Muscle layer of duodenum (tissue), 2 donors: Measurements from ENCODE around the gene TTLL5.

Source experiments
- H3K27ac ChIP-seq: one replicate; pipeline ENCODE4 v1.7.0; 2013; ENCODE audit warnings: mild to moderate bottlenecking, low read length
- H3K27me3 ChIP-seq: one replicate; pipeline ENCODE4 v1.7.0; 2013; ENCODE audit warnings: low read depth, mild to moderate bottlenecking, control low read depth, low read length
- H3K36me3 ChIP-seq, 2 donors: one replicate each; pipeline ENCODE4 v1.7.0; 2013; ENCODE audit warnings: low read length in 2 of 2, control low read depth in 1 of 2, mild to moderate bottlenecking in 1 of 2; ENCODE audit not compliant: insufficient read depth in 2 of 2, control insufficient read depth in 1 of 2
- H3K4me1 ChIP-seq, 2 donors: one replicate each; pipeline ENCODE4 v1.7.0; 2013; ENCODE audit warnings: low read length in 2 of 2, mild to moderate bottlenecking in 2 of 2, control low read depth in 1 of 2, moderate library complexity in 1 of 2; ENCODE audit not compliant: insufficient read depth in 2 of 2, control insufficient read depth in 1 of 2
- H3K4me3 ChIP-seq, 2 donors: one replicate each; pipeline ENCODE4 v1.7.0; 2013; ENCODE audit warnings: low read length in 2 of 2, low read depth in 1 of 2, mild to moderate bottlenecking in 1 of 2
- H3K9me3 ChIP-seq, 2 donors: one replicate each; pipeline ENCODE4 v1.7.0; 2013; ENCODE audit warnings: low read length in 2 of 2, control low read depth in 1 of 2, mild to moderate bottlenecking in 1 of 2; ENCODE audit not compliant: control insufficient read depth in 1 of 2
- donor health status: healthy.

TTLL5 gene

DNA sequence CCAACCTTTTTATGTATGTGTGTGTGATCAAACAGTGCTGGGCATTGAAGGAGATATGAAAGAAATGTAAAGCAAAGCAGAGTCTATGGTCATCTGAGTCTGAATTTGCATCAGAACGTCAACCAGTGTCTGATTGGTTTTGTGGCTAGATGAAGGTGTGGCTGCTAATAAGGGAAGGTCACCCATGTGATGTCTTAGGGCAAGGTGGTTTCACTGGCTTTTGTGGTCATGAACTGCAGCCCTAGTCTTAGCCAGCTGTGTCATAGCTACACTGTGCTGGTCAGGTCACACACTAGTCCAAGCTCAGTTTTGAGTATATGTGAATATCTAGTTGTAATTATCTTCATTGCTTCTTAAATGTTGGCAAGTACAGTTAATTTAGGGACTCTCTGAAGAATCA lies 214.9 kb downstream of the TTLL5 start:
- Histone ChIP-seq H3K27me3 (no peaks in the 10 kb centered on the region), H3K27ac (no peak overlapping the region), H3K4me3 (no peak overlapping the region), H3K9me3 (no peaks in the 10 kb centered on the region), H3K36me3 (no peaks in the 10 kb centered on the region), H3K4me1 (peaks cover 5 to 11% of the 10 kb centered on the region in 2 donors)

DNA sequence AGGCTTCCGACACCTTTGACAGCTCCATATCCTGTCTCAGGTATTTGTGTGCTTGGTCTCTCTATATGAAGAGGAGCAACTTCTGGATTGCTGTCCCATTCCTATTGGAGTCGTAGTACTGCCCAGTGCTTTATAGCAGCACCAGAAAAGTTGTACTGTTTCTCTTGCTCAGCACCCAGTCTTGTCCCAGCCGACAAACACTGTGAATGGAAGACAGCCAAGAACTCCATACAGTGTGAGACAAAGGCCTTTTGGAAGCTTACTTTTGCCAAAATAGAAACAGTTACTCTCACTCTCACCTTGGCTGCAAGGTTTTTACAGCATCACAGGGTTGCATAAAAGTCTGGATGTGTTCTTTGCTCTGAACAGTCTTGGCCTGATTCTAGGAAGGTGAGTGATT lies 215.5 kb downstream of the TTLL5 start:
- H3K9me3 ChIP-seq, result no peaks in the 10 kb centered on the region
- no peak overlapping the region for H3K4me3 ChIP-seq
- no peak overlapping the region for H3K27ac ChIP-seq
- H3K27me3 ChIP-seq, result no peaks in the 10 kb centered on the region
- peaks cover 5 to 11% of the 10 kb centered on the region in 2 donors for H3K4me1 ChIP-seq
- H3K36me3 ChIP-seq, result no peaks in the 10 kb centered on the region

DNA sequence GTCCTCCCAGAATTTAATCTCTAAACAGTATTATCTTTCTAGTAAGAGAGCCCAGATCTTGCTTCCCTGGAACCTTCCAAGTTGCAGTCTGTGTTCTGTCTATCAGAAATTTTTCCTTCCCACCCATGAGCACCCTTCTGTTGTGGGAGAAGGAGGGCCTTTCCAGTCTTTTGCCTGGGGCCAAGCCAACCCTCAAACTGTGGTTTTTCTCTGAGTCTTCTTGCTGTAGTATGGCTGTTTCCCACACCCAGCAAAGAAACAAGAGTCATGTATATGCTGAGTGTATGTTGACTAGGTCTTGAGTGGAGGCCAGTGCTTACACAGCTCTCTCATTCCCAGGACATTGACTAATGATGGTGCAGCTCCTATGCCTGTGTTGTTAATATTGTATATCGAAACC lies 216.2 kb downstream of the TTLL5 start:
- Histone ChIP-seq H3K36me3 (no peaks in the 10 kb centered on the region), H3K9me3 (no peaks in the 10 kb centered on the region), H3K4me3 (no peak overlapping the region), H3K4me1 (peaks cover 5 to 11% of the 10 kb centered on the region in 2 donors), H3K27me3 (no peaks in the 10 kb centered on the region), H3K27ac (no peak overlapping the region)

DNA sequence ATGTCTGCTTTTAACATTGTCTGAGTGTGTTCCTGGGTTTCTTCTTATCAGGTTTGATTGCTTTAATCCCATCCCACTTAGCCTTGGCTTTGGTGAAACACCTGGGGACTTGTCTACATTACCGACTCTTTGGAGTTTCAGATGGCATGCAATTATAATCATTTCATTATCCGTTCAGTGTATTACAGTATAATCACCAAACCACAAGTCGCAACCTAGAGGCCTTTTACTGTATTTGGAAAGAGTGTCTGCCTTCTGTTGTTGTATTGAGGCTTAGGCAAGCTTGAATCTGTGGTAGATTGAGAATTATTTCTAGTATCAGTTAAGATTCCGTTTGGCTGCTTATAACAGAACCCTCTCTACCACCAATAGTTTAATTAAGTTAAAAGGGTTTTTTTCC lies 216.8 kb downstream of the TTLL5 start:
- Histone ChIP-seq H3K36me3 (peaks cover 0 to under 1% of the 10 kb centered on the region in 2 donors), H3K4me1 (peaks cover 5 to 11% of the 10 kb centered on the region in 2 donors), H3K27me3 (no peaks in the 10 kb centered on the region), H3K4me3 (no peak overlapping the region), H3K9me3 (no peaks in the 10 kb centered on the region), H3K27ac (no peak overlapping the region)

DNA sequence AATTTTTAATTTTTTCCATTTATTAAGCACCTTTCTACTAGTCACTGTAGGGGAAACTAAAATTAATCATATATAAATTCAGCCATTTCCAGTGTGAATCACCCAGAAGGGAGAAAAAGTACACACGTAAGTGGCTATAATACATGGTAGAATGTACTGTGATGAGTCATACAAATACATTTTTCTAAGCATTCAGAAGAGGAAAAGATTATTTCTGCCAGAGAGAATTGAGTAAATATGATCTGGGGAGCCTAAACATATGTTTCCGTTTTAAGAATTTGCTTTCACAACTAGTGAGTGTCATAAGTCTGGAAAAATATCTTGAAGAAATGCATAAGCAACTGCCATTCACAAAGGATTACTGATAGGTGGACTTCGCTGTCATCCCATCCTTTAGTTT lies 218.0 kb downstream of the TTLL5 start:
- H3K4me1 ChIP-seq, result peaks cover 5 to 11% of the 10 kb centered on the region in 2 donors
- no peaks in the 10 kb centered on the region for H3K27me3 ChIP-seq
- H3K9me3 ChIP-seq, result no peaks in the 10 kb centered on the region
- H3K27ac ChIP-seq, result no peak overlapping the region
- no peak overlapping the region for H3K4me3 ChIP-seq
- peaks cover 0 to 9% of the 10 kb centered on the region in 2 donors for H3K36me3 ChIP-seq

DNA sequence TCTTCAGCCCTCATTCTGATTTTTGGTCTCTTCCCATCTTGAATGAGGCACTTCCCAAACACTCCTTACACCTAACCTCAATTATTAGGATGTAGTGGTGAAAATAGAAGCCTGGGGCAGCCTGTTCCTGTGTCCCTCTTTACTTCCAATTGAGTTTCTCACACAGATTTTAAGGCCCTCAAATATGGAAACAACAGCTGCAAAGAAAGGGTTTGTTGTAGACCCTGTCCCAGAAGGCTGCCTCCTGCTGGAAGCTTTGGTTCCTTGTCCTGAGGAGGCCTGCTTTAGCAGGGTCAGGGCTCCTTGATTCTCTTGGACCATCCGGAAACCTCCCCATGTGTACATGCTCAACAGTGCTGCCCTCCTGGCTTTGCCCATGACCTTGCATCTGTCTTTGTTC lies 219.5 kb downstream of the TTLL5 start:
- H3K4me3 ChIP-seq, result no peak overlapping the region
- no peaks in the 10 kb centered on the region for H3K27me3 ChIP-seq
- H3K36me3 ChIP-seq, result peaks cover 0 to 9% of the 10 kb centered on the region in 2 donors
- H3K9me3 ChIP-seq, result no peaks in the 10 kb centered on the region
- no peak overlapping the region for H3K27ac ChIP-seq
- peaks cover 5 to 11% of the 10 kb centered on the region in 2 donors for H3K4me1 ChIP-seq

DNA sequence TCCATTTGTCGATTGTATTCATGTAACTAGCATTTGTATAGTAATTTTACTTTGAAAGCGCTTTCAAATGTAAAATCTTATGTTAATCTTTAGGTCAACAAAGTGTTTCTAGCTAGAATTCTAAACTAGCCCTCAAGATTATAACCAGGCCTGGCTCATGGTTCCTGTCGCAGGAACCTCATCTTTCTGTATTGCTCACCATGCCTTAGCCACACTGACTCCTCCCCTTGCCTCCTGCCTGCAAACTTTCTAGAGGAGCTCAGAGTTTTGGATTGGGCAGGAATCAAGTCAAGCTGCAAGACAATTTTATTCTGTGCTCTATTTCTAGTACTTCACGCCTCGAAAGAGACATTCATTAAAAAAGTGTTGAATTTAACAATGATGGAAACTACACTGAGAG lies 220.9 kb downstream of the TTLL5 start:
- Histone ChIP-seq H3K4me1 (peaks cover 0 to 2% of the 10 kb centered on the region in 2 donors), H3K9me3 (no peaks in the 10 kb centered on the region), H3K27ac (no peak overlapping the region)

DNA sequence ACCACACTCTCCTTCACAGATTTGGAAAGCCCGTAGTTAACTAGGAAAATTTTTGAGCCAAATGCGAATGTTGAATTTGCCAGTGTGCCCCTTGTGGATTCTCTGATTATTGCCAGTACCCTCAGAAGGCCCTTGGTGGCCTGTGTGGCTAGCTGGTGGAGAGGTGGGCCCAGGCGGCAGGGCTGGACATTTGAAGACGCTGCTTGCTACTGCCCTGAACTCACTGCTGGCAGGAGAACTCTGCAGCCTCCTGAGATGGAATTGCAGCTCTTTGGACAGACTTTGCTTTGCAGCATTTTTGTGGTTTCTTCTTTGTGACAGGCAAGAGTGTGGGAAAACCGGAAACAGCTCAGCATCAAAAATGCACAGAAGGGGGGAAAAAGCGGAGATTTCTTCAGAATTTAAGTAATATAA lies 223.2 kb downstream of the TTLL5 start:
- no peak overlapping the region for H3K4me3 ChIP-seq
- H3K4me1 ChIP-seq, result no peaks in the 10 kb centered on the region
- H3K36me3 ChIP-seq, result peaks cover 0 to 9% of the 10 kb centered on the region in 2 donors
- H3K27ac ChIP-seq, result no peak overlapping the region
- no peaks in the 10 kb centered on the region for H3K9me3 ChIP-seq
- H3K27me3 ChIP-seq, result no peaks in the 10 kb centered on the region

More for the DNA sequence above, 220.9 kb downstream of the TTLL5 start:
- no peaks in the 10 kb centered on the region for H3K27me3 ChIP-seq
- peaks cover 0 to 9% of the 10 kb centered on the region in 2 donors for H3K36me3 ChIP-seq
- H3K4me3 ChIP-seq, result no peak overlapping the region

DNA sequence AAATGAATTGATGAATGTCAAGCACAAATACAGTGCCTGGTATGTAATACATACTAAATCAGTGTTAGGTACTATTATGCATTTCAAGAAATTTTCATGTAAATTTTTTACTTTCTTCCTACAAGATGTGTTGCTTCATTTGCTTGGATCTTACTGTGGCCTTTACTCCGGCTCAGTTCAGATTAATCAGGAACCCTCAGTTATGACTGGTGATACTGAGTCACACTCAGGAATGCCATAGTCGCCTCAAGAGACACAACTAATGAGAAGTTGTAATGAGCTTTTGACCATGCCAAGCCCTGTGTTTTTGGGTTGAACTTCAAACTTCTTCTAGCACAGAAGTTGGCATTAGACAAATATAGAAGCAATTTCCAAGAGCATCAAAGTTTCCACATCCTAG lies 224.8 kb downstream of the TTLL5 start:
- no peaks in the 10 kb centered on the region for H3K4me1 ChIP-seq
- H3K9me3 ChIP-seq, result no peaks in the 10 kb centered on the region
- H3K27me3 ChIP-seq, result no peaks in the 10 kb centered on the region
- H3K4me3 ChIP-seq, result no peak overlapping the region
- peaks cover 0 to 9% of the 10 kb centered on the region in 2 donors for H3K36me3 ChIP-seq
- H3K27ac ChIP-seq, result no peak overlapping the region

DNA sequence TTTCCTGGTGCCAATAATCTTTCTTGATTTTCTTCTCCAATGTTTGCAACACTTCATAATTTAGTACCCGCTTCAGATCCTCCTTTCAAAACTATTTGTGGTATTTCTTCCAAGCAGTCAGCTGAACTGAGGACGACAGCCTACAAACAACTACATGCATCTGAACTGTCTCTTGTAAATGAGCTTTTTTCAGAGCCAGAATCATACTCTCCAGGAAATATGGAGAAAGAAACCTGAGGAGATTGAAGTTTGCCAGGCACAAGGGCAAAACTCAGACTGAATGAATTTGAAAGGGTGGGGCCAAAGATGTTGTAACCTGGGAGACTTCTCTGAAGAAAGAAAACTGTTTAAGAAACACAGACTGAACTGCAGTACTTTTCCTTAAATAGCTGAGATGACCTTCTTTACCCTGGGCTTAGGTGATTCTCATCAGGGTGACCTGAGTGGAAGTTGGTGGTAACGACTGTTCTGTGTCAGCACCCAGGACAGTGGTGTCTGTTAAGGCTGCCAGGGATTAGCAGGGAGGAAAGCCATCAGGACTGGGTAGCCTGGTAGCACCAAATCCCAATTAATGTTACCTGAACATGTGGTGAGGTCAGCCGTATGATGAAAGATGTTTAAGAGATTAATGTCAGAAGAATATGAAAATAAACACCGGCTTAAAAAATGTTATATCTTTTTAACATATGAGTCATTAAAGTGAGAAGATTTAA lies 225.7 kb downstream of the TTLL5 start:
- H3K4me1 ChIP-seq, result no peaks in the 10 kb centered on the region
- H3K9me3 ChIP-seq, result no peaks in the 10 kb centered on the region
- peaks cover 0 to 9% of the 10 kb centered on the region in 2 donors for H3K36me3 ChIP-seq
- no peaks in the 10 kb centered on the region for H3K27me3 ChIP-seq
- no peak overlapping the region for H3K4me3 ChIP-seq
- H3K27ac ChIP-seq, result no peak overlapping the region

DNA sequence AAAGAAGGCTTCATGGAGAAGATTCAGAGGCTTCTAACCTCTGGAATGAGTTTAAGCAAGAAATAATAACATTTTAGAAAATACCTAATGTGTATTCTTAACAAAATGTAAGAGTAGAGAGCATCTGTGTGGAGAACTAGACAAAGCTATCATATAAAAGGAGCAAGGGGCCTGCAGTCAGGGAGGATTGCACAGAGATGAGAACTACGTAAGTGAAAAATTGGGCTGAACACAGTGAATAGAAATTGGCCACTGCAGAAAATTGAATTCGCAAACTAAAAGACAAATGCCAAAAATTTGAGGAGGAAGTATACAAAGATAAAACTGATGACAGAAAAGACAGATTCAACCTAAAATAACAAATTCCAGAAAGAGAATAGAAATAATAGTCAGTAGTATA lies 227.9 kb downstream of the TTLL5 start:
- Histone ChIP-seq H3K4me1 (no peaks in the 10 kb centered on the region), H3K27me3 (no peaks in the 10 kb centered on the region), H3K36me3 (no peaks in the 10 kb centered on the region), H3K4me3 (no peak overlapping the region), H3K9me3 (no peaks in the 10 kb centered on the region), H3K27ac (no peak overlapping the region)

DNA sequence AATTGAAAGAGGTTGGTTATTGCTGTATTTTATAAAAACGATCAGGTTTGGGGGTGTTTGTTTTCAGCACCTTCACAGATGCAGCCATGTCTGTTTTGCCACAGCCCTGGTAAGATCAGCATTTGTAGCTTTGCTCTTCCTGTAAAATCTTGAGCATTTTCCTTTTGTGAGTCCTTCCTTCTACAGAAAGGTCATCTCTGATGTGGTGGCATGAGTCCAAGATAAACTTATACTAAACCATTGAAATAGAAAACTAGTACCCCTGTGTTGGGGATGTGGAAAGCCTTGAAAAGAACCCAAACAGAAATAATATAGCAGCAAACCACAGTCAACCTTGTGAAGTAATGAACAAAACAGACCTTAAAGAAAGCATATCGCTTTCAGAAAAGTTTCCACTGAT lies 235.3 kb downstream of the TTLL5 start:
- no peaks in the 10 kb centered on the region for H3K4me1 ChIP-seq
- H3K9me3 ChIP-seq, result no peaks in the 10 kb centered on the region
- no peaks in the 10 kb centered on the region for H3K27me3 ChIP-seq

More for the DNA sequence above, 235.3 kb downstream of the TTLL5 start:
- Histone ChIP-seq H3K27ac (no peak overlapping the region), H3K36me3 (no peaks in the 10 kb centered on the region), H3K4me3 (no peak overlapping the region)
